Measurements from ENCODE around the gene MYOZ3. TPM values are rescaled to one million over a fixed set of nuclear protein-coding genes. Genes with fewer than 3 reads are reported as not detected.

MYOZ3 gene
- total RNA-seq, 2 donors from 2014 or later, result 12.4 to 15.8 TPM

DNA sequence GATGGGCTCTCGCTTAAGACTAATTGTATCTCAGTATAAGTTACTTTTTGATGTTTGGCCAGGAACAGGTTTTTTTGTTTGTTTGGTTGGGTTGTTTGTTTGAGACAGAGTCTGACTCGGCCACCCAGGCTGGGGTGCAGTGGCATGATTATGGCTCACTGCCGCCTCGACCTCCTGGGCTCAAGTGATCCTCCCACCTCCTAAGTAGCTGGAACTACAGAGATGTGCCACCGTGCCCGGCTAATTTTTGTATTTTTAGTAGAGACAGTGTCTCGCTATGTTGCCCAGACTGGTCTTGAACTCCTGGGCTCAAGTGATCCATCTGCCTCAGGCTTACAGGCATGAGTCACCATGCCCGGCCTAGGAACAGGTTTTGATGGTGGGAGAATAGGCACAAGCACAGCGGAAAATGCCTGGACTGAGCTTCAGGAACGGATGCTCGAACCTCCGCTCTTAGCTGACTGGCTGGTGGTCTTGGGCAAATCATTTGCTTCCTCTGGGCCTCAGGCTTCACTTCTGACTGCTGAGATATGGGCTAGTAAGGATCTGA is 32.0 kb upstream of the MYOZ3 start:
- Mint-ChIP-seq H3K9me3 (no peaks in the 10 kb centered on the region), H3K4me3 (no peak overlapping the region), H3K4me1 (peaks cover 9% of the 10 kb centered on the region), H3K27ac (peak overlapping the region; percentile 6), H3K27me3 (ENCODE audit: insufficient read depth) (peaks cover 17% of the 10 kb centered on the region), H3K36me3 (ENCODE audit: low read depth) (no peaks in the 10 kb centered on the region)
- Histone ChIP-seq H3K4me1 (ENCODE audit: control insufficient read depth, insufficient read depth, low read length) (peaks cover 8% of the 10 kb centered on the region), H3K9me3 (ENCODE audit: control insufficient read depth, low read length) (no peaks in the 10 kb centered on the region), H3K27ac (ENCODE audit: low read depth, low read length) (no peak overlapping the region), H3K4me3 (ENCODE audit: low read length) (no peak overlapping the region), H3K27me3 (ENCODE audit: control insufficient read depth, insufficient read depth, low read length, poor library complexity, severe bottlenecking) (peaks cover 13% of the 10 kb centered on the region), H3K9ac (ENCODE audit: extremely low read depth, low read length, poor library complexity, severe bottlenecking) (no peak overlapping the region), H3K36me3 (ENCODE audit: control insufficient read depth, insufficient read depth, low read length) (no peaks in the 10 kb centered on the region)
- no peak for DNase-seq
- 94 to 97% methylated on average over 5 to 12 of the region's 12 CpGs for WGBS, 2 experiments (ENCODE audit: insufficient coverage in 1 of 2, insufficient read length in 1 of 2)
- TF ChIP-seq, protein P1, sequence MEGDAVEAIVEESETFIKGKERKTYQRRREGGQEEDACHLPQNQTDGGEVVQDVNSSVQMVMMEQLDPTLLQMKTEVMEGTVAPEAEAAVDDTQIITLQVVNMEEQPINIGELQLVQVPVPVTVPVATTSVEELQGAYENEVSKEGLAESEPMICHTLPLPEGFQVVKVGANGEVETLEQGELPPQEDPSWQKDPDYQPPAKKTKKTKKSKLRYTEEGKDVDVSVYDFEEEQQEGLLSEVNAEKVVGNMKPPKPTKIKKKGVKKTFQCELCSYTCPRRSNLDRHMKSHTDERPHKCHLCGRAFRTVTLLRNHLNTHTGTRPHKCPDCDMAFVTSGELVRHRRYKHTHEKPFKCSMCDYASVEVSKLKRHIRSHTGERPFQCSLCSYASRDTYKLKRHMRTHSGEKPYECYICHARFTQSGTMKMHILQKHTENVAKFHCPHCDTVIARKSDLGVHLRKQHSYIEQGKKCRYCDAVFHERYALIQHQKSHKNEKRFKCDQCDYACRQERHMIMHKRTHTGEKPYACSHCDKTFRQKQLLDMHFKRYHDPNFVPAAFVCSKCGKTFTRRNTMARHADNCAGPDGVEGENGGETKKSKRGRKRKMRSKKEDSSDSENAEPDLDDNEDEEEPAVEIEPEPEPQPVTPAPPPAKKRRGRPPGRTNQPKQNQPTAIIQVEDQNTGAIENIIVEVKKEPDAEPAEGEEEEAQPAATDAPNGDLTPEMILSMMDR (conservative IDR thresholded peaks at IDR 0.05), result no peak

DNA sequence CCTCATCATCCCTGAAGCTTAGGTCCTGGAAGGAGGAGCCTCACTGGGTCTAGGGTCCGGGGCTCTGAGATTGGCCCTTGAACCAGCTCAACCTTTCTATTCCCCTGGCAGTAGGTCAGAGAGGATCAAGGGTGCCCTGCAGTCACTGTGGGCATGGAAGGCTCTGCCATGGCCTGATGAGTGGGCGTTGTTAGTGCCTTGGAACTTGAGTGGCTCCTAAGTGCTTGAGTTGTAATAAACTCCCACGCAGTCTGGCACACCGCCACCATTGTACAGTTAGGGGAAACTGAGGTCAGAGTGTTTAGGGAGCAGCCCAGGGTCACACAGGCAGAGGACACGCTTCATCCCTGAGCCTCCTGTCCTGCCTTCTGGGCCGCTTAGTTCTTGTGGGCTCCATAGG is 31.0 kb upstream of the MYOZ3 start:
- no peak overlapping the region for H3K9ac ChIP-seq (ENCODE audit: extremely low read depth, low read length, poor library complexity, severe bottlenecking)
- TF ChIP-seq, protein P1 (conservative IDR thresholded peaks at IDR 0.05), result no peak
- peaks cover 9% of the 10 kb centered on the region for H3K27me3 ChIP-seq (ENCODE audit: control insufficient read depth, insufficient read depth, low read length, poor library complexity, severe bottlenecking)
- H3K27ac ChIP-seq (ENCODE audit: low read depth, low read length), result no peak overlapping the region
- no peaks in the 10 kb centered on the region for H3K36me3 ChIP-seq (ENCODE audit: control insufficient read depth, insufficient read depth, low read length)
- H3K9me3 ChIP-seq (ENCODE audit: control insufficient read depth, low read length), result no peaks in the 10 kb centered on the region
- Mint-ChIP-seq H3K9me3 (no peaks in the 10 kb centered on the region), H3K27me3 (ENCODE audit: insufficient read depth) (peaks cover 16% of the 10 kb centered on the region), H3K27ac (no peak overlapping the region), H3K36me3 (ENCODE audit: low read depth) (no peaks in the 10 kb centered on the region), H3K4me1 (peaks cover 5% of the 10 kb centered on the region), H3K4me3 (no peak overlapping the region)
- 91 to 100% methylated on average over 4 to 6 of the region's 6 CpGs for WGBS, 2 experiments (ENCODE audit: insufficient coverage in 1 of 2, insufficient read length in 1 of 2)
- no peak for DNase-seq
- peaks cover 3% of the 10 kb centered on the region for H3K4me1 ChIP-seq (ENCODE audit: control insufficient read depth, insufficient read depth, low read length)
- H3K4me3 ChIP-seq (ENCODE audit: low read length), result no peak overlapping the region

DNA sequence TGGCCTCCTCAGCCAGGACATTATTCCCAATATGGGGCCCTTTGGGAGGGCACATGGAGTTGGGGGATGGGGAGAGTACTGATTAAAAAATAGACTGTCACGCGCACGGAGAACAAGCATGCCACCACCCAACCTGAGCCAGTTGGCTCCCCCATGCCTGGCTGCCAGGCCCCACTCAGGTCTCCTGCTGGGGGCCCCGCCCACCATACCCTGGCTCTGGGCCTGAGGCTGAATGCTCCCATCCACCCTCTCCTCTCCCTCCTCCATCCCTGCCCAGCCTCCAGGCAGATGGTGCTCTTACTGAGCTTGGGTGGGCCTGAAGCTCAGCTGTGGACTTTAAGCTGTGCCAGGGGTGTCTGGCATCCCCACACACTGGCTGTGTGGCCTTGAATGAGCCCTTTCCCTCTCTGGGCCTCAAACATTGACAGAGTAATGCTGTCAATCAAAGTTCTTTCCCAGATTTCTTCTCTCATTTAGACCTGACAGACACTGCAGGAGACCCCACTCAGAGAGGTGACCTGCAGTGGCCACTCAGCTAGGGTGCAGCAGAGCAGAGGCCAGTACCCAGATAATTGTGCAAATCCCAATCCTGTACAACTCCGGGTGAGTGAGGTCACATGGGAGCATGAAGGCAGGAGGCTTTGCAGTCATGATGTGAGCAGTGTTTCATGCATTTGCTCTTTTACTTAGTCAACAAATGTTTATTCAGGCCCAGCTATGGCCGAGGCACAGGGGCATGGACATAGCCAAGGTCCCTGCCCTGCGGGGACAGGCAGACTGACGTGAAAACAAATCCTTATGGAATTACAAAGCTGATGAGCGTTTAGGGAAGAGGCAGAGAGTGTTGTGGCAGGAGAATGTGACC is 30.4 kb upstream of the MYOZ3 start:
- 86 to 89% methylated on average over 8 to 9 of the region's 9 CpGs for WGBS, 2 experiments (ENCODE audit: insufficient coverage in 1 of 2, insufficient read length in 1 of 2)
- Mint-ChIP-seq H3K4me3 (no peak overlapping the region), H3K9me3 (no peaks in the 10 kb centered on the region), H3K27ac (peak overlapping the region; percentile 27), H3K4me1 (peaks cover 5% of the 10 kb centered on the region), H3K27me3 (ENCODE audit: insufficient read depth) (peaks cover 11% of the 10 kb centered on the region), H3K36me3 (ENCODE audit: low read depth) (no peaks in the 10 kb centered on the region)
- Histone ChIP-seq H3K4me1 (ENCODE audit: control insufficient read depth, insufficient read depth, low read length) (no peaks in the 10 kb centered on the region), H3K27ac (ENCODE audit: low read depth, low read length) (no peak overlapping the region), H3K9ac (ENCODE audit: extremely low read depth, low read length, poor library complexity, severe bottlenecking) (no peak overlapping the region), H3K4me3 (ENCODE audit: low read length) (no peak overlapping the region), H3K27me3 (ENCODE audit: control insufficient read depth, insufficient read depth, low read length, poor library complexity, severe bottlenecking) (peaks cover 2% of the 10 kb centered on the region), H3K36me3 (ENCODE audit: control insufficient read depth, insufficient read depth, low read length) (no peaks in the 10 kb centered on the region), H3K9me3 (ENCODE audit: control insufficient read depth, low read length) (no peaks in the 10 kb centered on the region)
- DNase-seq, result no peak
- TF ChIP-seq, protein P1 (conservative IDR thresholded peaks at IDR 0.05), result no peak

Measured in endodermal cell (in vitro differentiated cells).